GM12875 (cell line): Measurements from ENCODE around the gene STRADA.

Source experiments
- H3K4me3 ChIP-seq: one replicate; pipeline ENCODE4 v1.5.1; 2011; ENCODE audit warnings: low read depth, low read length, control low read depth
- TF ChIP-seq, protein P1 (sequence below): IDR thresholded peaks from 2 replicates; pipeline ENCODE4 v1.5.1; 2011; ENCODE audit warnings: low read depth, mild to moderate bottlenecking, control low read depth, inconsistent platforms, low read length, moderate library complexity, borderline replicate concordance; ENCODE audit not compliant: insufficient read depth

STRADA gene

DNA sequence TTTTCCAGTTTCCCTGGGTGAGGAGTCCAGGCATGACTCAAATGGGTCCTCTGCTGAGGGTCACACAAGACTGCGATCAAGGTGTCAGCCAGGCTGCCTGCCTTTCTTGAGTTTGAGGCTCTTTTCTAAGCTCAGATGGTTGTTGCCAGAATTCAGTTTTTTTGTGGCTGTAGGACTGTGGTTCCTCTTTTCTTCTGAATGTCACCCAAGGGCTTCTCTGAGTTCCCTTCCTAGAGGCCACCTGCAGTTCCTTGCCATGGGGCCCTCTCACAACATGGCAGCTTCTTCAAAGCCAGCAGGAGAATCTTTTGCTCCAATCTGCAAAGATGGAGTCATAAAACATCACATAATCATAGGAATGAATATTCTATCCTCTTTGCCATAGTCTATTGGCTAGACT lies 59.2 kb downstream of the STRADA start:
- TF ChIP-seq, protein P1, sequence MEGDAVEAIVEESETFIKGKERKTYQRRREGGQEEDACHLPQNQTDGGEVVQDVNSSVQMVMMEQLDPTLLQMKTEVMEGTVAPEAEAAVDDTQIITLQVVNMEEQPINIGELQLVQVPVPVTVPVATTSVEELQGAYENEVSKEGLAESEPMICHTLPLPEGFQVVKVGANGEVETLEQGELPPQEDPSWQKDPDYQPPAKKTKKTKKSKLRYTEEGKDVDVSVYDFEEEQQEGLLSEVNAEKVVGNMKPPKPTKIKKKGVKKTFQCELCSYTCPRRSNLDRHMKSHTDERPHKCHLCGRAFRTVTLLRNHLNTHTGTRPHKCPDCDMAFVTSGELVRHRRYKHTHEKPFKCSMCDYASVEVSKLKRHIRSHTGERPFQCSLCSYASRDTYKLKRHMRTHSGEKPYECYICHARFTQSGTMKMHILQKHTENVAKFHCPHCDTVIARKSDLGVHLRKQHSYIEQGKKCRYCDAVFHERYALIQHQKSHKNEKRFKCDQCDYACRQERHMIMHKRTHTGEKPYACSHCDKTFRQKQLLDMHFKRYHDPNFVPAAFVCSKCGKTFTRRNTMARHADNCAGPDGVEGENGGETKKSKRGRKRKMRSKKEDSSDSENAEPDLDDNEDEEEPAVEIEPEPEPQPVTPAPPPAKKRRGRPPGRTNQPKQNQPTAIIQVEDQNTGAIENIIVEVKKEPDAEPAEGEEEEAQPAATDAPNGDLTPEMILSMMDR, result no peak
- no peak overlapping the region for H3K4me3 ChIP-seq

DNA sequence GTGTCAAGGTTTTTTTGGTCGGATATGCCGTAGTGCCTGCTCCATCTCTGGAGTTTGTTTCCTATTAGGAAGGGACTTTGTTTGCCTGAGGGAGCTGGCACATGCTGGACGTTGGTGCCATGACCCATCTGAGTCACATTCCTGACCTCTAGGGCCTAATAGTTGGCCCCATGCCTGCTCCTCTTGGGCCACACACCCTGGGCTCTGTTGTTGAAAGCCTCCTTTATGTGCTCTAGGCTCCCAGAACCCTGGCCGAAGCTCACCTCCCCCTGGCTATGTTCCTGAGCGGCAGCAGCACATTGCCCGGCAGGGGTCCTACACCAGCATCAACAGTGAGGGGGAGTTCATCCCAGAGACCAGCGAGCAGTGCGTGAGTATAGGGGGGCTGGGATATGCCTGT lies 60.1 kb downstream of the STRADA start:
- TF ChIP-seq, protein P1, result no peak
- H3K4me3 ChIP-seq, result no peak overlapping the region

DNA sequence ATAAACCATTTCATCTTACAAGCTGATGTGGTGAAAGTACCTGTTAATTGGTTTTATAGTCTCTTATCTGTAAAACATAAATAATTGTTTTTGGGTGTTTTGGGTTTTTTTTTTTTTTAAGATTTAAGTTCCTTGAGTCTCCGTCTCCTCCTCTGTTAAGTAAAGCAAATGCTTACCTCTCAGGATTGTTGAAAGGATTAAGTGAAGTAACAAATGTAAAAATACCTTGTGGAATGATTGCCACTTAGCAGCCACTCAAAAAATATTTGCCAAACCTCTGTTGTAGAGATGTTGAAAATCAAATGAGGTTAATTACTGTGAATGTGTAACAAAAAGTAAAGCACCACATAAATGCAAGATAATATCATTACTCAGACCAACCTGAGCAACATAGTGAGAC lies 60.9 kb downstream of the STRADA start:
- no peak overlapping the region for H3K4me3 ChIP-seq
- TF ChIP-seq, protein P1, result no peak

DNA sequence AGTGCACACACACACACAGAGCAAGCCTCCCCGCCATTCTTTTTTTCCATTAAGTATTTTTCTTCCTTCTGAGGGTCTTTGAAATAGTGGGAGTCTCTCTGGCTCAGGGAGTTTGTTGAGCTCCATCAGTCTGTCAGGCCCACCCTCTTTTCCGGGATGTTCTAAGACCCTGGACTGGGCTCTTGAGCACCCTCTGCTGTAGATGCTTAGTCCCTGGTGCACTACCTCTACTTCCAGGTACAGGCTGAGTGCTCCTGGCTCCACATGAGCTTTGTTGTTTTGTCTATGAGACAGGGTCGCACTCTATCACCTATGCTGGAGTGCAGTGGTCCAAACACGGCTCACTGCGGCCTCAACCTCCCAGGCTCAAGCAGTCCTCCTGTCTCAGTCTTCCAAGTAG lies 62.4 kb downstream of the STRADA start:
- TF ChIP-seq, protein P1, result no peak
- no peak overlapping the region for H3K4me3 ChIP-seq

DNA sequence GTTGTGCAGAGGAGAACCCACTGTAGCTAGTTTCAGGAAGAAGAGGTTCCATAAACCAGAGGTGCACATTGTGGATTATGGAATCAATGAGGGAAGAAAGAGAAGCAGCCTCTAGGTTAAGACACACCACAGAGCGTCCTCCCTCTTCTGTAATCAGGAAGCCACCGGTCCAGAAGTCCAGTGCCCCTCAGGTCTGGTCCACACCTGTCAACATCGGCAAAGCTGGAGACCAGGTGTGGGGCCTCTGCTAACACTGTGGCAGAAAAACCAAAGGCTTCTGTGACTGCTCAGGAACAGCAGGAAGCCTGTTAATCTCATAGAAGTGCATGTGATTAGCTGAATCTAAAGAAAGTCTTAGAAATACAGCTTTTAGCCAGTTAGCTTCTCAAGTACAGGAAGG lies 65.0 kb downstream of the STRADA start:
- TF ChIP-seq, protein P1, result no peak
- H3K4me3 ChIP-seq, result no peak overlapping the region

DNA sequence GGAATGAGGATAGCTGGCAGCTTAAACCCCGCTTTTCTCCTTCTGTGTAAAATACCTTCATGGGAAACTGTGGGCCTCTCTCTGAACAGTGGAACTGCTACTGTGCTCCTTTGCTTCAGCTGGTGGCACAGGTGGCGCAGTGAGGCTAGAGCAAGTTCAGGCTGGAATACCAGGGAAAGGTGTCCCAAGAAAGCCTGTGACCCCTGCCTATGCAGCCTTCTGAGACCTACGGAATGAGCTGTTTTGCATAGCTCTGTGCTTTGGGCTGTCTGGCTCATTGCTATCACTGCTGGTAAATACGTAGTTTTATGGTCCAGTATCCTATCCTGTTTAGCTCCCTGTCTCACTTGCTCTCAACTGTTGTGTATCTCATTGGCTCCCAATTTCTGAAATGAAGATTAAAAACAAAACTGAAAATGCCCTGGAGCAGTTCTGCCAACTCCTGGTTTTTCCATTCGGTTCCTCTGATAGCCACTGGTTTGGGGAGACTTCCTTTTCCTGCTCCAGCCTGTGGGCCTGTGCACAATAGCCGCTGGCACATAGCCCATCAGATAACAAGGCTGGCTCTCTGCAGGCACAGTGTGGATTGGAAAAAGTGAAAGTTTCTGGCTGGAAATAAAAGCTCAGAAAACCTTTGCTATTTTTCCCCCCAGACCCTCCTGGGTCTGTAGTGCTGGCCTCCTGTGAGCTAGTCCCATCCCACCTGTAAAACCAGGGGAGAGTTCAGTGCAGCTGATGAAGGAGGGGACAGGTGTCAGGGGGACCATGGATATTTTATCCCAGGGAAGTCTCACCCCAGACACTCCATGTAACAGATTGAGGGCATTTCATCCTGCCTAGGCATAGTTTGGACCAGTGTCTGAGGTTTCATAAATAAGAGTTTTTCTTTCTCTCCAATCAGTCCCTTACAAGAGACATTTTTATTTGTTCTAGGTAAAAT lies 65.7 kb downstream of the STRADA start:
- H3K4me3 ChIP-seq, result no peak overlapping the region
- TF ChIP-seq, protein P1, result no peak

DNA sequence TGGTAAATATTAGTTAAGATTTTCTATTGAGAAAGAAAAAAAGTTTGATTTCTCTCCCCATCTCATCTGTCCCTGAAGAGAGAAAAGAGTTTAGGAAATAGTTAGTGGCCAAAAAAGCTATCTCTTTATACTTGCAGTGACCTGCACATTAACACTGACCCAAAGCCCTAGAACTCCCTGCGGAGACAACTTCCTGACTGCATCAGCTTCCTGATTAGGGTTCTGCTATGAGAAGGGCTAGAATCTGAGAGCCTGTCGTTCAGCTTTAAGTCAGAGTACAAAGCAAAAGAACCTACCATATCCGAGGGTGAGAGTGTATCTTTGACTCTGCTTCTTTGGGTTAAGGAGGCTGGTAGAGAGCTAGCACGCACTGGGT lies 66.4 kb downstream of the STRADA start:
- no peak overlapping the region for H3K4me3 ChIP-seq

More for the DNA sequence above, 66.4 kb downstream of the STRADA start:
- TF ChIP-seq, protein P1, result no peak
